Uterus (tissue), 4 donors: ENCODE measurements around the gene FAAP20. TPM values are rescaled to one million over a fixed set of nuclear protein-coding genes. Genes with fewer than 3 reads are reported as not detected.

ENCODE experiments used
- DNase-seq, 2 donors: peaks; one replicate each; pipeline ENCODE4 v3.0.0-alpha.2; 2019 to 2020
- H3K27ac ChIP-seq, 2 donors: fragments of 200-600 bp; sonication (generic); 1 replicate in 1 of 2; 2 replicates in 1 of 2; pipeline ENCODE4 v1.5.1; 2016 to 2018
- H3K27me3 ChIP-seq, 2 donors: fragments of 200-600 bp; sonication (generic); one replicate each; pipeline ENCODE4 v1.5.1; 2018 to 2019; ENCODE audit warnings: control low read depth in 1 of 2
- H3K36me3 ChIP-seq, 2 donors: fragments of 200-600 bp; sonication (generic); one replicate each; pipeline ENCODE4 v1.5.1; 2019; ENCODE audit warnings: control low read depth in 1 of 2
- H3K4me1 ChIP-seq, 2 donors: fragments of 200-600 bp; sonication (generic); one replicate each; pipeline ENCODE4 v1.5.1; 2018 to 2019; ENCODE audit warnings: control low read depth in 1 of 2
- H3K4me3 ChIP-seq, 2 donors: fragments of 200-600 bp; sonication (generic); 1 replicate in 1 of 2; 2 replicates in 1 of 2; pipeline ENCODE4 v1.5.1; 2018 to 2019; ENCODE audit warnings: mild to moderate bottlenecking in 1 of 2
- H3K9me3 ChIP-seq, 2 donors: fragments of 200-600 bp; sonication (generic); one replicate each; pipeline ENCODE4 v1.5.1; 2019; ENCODE audit warnings: control low read depth in 1 of 2
- CTCF ChIP-seq, 4 experiments: fragments of 200-600 bp in 2 of 4; fragments of 450-650 bp in 2 of 4; sonication (generic) in 2 of 4; IDR thresholded peaks; one replicate each; pipeline ENCODE4 v1.5.1; 2016 to 2019; ENCODE audit warnings: antibody characterized with exemption in 4 of 4, mild to moderate bottlenecking in 2 of 4, moderate library complexity in 1 of 4
- POLR2A ChIP-seq, 2 donors: fragments of 450-650 bp; IDR thresholded peaks; one replicate each; pipeline ENCODE4 v1.6.1; 2016; ENCODE audit warnings: antibody characterized with exemption in 2 of 2, mild to moderate bottlenecking in 1 of 2, moderate library complexity in 1 of 2
- intact Hi-C: fragments of 100-400 bp; cut with DNase I; formaldehyde crosslinking; loops from one replicate; pipeline ENCODE4 v1.15.1; 2023; ENCODE audit warnings: low total_unique reads
- total RNA-seq, 4 donors: library from RNA; depleted of rRNA in 3 of 4; stranded (reverse); fragments of >200 nt in 3 of 4; gene quantifications; one replicate each; pipeline versions ENCODE4 v1.1.0 to v1.2.4, GENCODE V29; 2014 to 2023
- donor health status: DM: yes; HTN: yes; CAD: no.

Gene FAAP20
- total RNA-seq, 4 donors from 2014 or later: 1.5 to 68.5 (median 15.4) TPM

- intact Hi-C loops: no loop called here
These were observed 20.1 kb downstream of the FAAP20 start for GRCh38 chr1:2174348-2175054.

GRCh38 chr1:2173546-2174347 lies 20.8 kb downstream of the FAAP20 start:
- Histone ChIP-seq H3K9me3 (no peaks in the 10 kb centered on the region), H3K27me3 (no peaks in the 10 kb centered on the region), H3K4me1 (no peaks in the 10 kb centered on the region), H3K27ac (no peak overlapping the region), H3K4me3 (no peak overlapping the region), H3K36me3 (no peaks in the 10 kb centered on the region)
- DNase-seq: no peak
- TF ChIP-seq POLR2A (IDR thresholded peaks at IDR 0.05) (no peak), CTCF (IDR thresholded peaks at IDR 0.05) (no peak)
- intact Hi-C loops: no loop called here

More at GRCh38 chr1:2174348-2175054, 20.1 kb downstream of the FAAP20 start:
- H3K27ac ChIP-seq: peak overlapping the region; percentile 25 to 50
- peak overlapping the region; percentile 28 to 35 for H3K4me3 ChIP-seq
- no peaks in the 10 kb centered on the region for H3K9me3 ChIP-seq
- H3K36me3 ChIP-seq: no peaks in the 10 kb centered on the region
- peak in 1 of 2 donors; percentile 13 for TF ChIP-seq POLR2A (IDR thresholded peaks at IDR 0.05)
- TF ChIP-seq CTCF (IDR thresholded peaks at IDR 0.05): peak; percentile 78 to 94 (median 89)
- no peaks in the 10 kb centered on the region for H3K27me3 ChIP-seq
- H3K4me1 ChIP-seq: no peaks in the 10 kb centered on the region
- peak; percentile 65 to 73 for DNase-seq

- no peak for DNase-seq
- H3K4me1 ChIP-seq: no peaks in the 10 kb centered on the region
- H3K27me3 ChIP-seq: no peaks in the 10 kb centered on the region
- H3K36me3 ChIP-seq: no peaks in the 10 kb centered on the region
- no peak overlapping the region for H3K27ac ChIP-seq
- intact Hi-C loops: no loop called here
- TF ChIP-seq CTCF (IDR thresholded peaks at IDR 0.05): no peak
- no peak for TF ChIP-seq POLR2A (IDR thresholded peaks at IDR 0.05)
- H3K9me3 ChIP-seq: no peaks in the 10 kb centered on the region
- H3K4me3 ChIP-seq: no peak overlapping the region
These were observed 21.9 kb downstream of the FAAP20 start for GRCh38 chr1:2172551-2173146.

DNA sequence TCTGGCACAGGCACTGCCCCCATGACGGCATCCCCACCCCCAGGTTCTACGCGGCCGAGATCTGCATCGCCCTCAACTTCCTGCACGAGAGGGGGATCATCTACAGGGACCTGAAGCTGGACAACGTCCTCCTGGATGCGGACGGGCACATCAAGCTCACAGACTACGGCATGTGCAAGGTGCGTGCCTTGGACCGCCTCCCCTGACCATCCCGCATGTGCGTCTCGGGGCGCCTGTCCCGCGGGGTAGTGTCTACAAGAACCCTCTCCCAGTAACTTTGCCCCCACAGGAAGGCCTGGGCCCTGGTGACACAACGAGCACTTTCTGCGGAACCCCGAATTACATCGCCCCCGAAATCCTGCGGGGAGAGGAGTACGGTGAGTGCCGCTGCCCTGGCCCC lies 22.6 kb downstream of the FAAP20 start:
- Histone ChIP-seq H3K9me3 (no peaks in the 10 kb centered on the region), H3K27me3 (no peaks in the 10 kb centered on the region), H3K36me3 (no peaks in the 10 kb centered on the region), H3K4me3 (no peak overlapping the region), H3K27ac (no peak overlapping the region), H3K4me1 (no peaks in the 10 kb centered on the region)
- TF ChIP-seq POLR2A (IDR thresholded peaks at IDR 0.05) (no peak), CTCF (IDR thresholded peaks at IDR 0.05) (no peak)
- DNase-seq: no peak
- intact Hi-C loops: no loop called here

GRCh38 chr1:2170211-2170610 lies 24.4 kb downstream of the FAAP20 start:
- no peaks in the 10 kb centered on the region for H3K27me3 ChIP-seq
- no peak overlapping the region for H3K4me3 ChIP-seq
- H3K27ac ChIP-seq: peak overlapping the region in 1 of 2 donors; percentile 40
- DNase-seq: no peak
- no peaks in the 10 kb centered on the region for H3K9me3 ChIP-seq
- H3K4me1 ChIP-seq: no peaks in the 10 kb centered on the region
- H3K36me3 ChIP-seq: no peaks in the 10 kb centered on the region
- TF ChIP-seq POLR2A (IDR thresholded peaks at IDR 0.05) (no peak), CTCF (IDR thresholded peaks at IDR 0.05) (no peak)
- intact Hi-C loops: no loop called here
